Stimulated activated naive CD4-positive, alpha-beta T cell treated with Interleukin-2 at 50 U/mL for 16 hours (primary cell): Measurements from ENCODE around the gene TDRD7.

Experiments
- DNase-seq: peaks from one replicate; lab custom pipeline; 2025; lab: John Stamatoyannopoulos, UW

TDRD7 gene

DNA sequence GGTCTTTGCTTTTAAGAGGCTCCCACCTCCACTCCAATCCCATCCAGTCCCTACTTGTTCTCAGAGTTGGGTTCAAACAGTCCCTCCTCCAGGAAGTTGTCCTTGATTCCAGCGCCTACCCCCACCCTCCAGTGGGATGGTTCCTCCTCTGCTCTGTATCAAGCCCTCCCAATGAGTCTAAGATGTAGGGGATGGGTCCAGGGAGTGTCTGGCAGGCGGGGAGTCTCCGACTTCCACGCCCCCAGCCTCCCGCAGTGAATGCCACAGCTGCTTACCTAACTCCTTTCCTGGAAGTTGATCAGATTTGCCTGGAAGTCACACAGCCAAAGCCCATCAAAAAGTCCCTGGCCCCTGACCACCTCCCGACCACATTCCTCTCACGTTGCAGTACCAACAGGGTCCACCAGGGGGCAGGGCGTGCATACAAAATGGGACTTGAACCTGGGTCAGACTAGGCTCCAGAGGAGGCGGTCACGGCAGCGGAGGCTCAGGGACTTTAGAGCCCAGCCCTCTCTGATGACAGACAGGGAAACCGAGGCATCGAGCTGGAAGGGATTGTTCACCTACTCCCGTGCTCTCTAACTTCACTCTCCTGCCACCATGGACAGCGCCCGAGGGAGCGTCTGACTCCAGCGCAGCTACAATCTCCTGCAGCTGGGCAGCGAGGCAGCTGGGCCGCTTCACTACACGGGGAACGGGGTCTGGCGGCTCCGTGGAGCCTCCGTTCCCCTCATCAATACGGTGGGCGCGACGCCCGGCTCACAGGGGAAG lies 25.0 kb upstream of the TDRD7 start:
- DNase-seq: peak; percentile 62

DNA sequence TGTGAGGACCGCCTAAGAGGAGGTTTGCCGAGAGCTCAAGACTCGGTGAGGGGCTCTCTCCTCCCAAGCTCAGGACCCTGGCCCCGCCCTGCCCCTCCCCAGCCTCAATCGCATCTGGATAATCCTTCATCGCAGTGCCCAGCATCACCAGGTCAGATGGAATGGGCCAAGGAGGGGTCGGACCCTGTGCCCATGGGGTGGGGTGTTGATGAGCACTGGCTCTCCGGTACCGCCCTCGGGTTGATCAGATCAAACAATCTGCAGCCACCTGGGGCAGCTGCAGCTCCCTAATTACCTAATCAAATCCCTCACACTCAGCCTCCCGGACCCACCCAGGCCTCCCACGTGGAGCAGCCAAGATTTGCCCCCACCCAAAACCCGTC lies 24.4 kb upstream of the TDRD7 start:
- no peak for DNase-seq

DNA sequence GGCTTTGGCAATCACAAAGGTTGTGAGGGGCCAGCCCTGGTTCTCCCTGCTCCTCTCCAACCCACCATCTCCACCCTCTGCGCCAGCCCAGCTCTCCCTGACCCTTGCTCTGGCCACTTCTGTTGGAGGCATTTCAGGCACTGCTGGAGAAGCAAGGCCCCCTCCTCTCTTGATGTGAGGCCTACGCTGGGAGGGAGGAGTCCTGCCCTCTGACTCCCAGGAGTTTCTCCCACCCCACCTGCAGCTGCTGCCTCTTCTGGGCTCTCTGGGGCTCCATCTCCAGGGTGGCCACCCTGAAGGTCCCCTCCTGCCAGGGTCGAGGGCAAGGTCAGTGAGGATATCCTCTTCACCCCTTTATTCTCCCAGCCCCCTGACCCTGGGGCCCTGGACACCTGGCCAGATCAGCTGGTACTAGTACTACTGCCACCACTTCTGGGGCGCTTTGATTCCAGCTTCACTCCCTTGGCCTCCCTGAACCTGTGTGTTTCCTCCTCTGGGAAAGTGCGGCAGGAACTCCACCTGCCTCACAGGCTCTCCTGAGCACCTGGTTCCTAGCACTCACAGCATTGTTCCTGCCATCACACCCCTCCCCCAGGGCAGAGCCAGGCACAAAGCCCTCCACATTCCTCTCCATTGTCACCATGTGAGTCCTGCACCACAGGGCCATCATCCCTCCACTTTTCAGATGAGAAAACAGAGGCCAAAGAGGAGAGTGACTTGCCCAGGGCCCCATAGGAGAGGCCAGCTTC lies 23.8 kb upstream of the TDRD7 start:
- no peak for DNase-seq

GRCh38 chr9:97388721-97389238 lies 23.1 kb upstream of the TDRD7 start:
- DNase-seq: peak; percentile 29

- DNase-seq: no peak
Observed at GRCh38 chr9:97389249-97389648, 22.6 kb upstream of the TDRD7 start.

- DNase-seq: no peak
Observed at GRCh38 chr9:97390791-97391406, 21.0 kb upstream of the TDRD7 start.

- no peak for DNase-seq
Observed at GRCh38 chr9:97394881-97395280, 17.0 kb upstream of the TDRD7 start.

DNA sequence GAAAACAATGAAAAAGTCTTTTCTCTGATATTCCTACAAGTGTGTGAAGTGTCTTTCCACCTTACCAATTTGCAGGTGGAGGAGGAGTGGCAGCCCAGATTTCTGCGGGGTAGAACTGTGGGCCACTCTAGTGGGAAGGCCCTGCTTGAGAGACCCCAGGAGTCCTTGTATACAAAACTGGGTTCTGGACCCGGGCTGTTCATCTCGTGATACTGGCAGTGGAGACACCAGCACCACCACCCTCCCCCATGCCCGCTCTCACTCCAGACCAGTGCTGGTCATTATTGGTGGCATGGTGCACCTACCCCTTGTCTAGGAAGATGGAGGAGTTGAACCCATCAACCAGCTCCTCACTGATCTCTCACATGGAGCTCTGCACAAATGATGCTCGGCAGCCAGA lies 16.2 kb upstream of the TDRD7 start:
- no peak for DNase-seq

DNA sequence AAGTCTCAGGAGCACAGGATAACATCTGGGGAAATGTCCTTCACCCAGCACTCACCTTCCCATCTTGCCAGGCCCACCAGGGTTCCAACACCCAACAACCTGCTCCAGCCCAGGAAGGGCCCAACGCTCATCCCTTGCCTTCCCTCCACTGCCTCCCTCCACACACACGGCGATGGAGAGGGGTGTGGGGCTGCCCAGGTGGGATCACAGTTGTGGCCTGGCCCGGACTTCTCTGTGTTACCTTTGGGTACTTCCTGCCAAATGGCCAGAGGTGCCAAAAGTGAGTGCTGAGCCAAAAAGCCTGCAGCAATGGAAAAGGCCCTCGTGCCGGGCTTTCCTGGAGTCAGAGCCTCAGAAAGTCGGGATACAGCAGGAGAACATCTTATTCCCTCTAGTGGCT lies 15.6 kb upstream of the TDRD7 start:
- no peak for DNase-seq

GRCh38 chr9:97397220-97397619 lies 14.7 kb upstream of the TDRD7 start:
- DNase-seq: peak; percentile 2

DNA sequence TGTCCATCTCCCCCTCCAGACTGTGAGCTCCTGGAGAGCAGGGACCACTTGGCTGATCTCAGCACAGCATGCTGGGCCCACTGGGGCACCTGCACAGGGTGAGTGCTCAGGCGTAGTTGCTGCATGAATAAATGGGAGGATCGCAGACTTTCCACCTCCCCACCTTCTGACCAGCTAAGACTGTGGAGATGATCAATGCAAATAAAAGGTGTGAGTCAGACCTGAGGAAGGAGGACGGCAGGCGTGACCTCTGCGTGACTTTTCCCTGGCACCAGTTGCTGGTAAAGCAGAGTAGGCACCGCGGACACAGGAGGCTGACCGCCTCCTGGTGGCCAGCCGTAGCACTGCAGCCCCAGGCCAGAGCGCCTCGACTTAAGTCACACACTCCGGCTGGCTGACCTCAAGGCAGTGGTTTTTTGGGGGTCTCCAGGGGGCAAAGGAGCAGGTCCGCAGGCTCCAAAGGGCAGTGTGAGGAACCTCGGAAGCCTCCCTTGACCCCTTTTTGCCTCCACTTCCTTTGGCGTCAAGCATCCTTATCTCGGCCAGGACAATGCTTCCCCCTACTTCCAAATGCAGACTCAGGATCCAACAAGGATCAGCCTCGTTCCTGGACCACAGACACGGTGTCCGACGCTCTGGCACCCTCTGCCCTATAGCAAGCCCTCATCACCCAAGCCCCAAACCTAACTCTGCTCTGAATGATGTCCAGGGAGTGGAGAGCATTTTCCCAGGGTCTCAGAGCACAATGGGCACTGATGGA lies 12.7 kb upstream of the TDRD7 start:
- peak; percentile 57 for DNase-seq

- DNase-seq: no peak
Observed at GRCh38 chr9:97403746-97404316, 8.1 kb upstream of the TDRD7 start.

- DNase-seq: no peak
Observed at GRCh38 chr9:97405551-97405950, 6.3 kb upstream of the TDRD7 start.

GRCh38 chr9:97406620-97407177 lies 5.2 kb upstream of the TDRD7 start:
- no peak for DNase-seq

- DNase-seq: no peak
Observed at GRCh38 chr9:97408562-97408961, 3.3 kb upstream of the TDRD7 start.

DNA sequence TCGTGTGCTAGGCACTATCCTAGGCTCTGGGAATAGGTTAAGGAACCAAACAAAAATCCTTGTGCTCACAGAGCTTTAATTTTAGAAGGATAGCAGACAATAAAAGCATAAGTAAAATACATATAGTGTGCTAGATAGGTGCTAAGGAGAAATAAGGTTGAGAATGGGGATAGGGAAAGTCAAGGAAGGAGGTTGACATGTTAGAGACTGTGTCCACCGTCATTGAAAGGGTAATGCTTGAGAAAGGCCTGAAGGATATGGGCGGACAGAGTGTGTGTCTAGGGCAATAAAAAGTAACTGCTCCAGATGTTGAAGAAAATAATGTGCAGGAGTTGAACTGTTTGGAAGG lies 482 bp upstream of the TDRD7 start:
- DNase-seq: no peak

DNA sequence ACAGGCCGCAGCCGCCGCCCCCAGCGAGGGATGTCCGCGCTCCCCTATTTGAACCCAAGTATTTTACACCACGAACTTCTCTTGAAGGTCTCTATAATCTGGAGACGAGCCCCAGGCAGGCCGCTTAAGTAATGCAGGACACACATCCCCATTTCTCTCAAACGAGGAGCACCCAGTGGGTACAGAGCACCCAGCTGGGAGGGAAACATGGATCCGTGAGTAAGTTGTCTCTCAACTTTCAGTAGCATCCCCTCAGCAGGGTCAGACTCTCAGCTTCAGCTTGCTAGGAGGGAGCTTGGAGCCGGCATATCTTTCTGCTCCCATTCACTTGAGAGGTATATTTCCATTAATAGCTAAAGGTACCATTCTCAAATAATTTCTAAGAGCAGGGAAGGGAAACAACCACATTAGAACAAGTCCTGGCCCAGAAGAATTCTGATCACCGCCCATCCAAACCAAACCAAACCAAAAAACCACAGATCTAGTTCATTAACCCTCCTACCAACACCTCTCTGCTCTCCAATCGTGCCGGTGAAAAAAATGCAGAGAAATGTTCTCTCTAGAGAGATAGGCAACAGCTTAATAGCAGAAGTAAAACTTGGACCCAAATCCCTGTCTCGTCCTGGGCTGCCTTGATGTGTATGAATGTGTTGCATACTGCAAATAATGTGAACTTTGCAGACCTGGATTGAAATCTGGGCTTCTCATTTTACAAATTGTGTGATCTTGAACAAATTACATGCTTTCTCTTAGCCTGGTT lies 910 bp downstream of the TDRD7 start:
- DNase-seq: no peak

DNA sequence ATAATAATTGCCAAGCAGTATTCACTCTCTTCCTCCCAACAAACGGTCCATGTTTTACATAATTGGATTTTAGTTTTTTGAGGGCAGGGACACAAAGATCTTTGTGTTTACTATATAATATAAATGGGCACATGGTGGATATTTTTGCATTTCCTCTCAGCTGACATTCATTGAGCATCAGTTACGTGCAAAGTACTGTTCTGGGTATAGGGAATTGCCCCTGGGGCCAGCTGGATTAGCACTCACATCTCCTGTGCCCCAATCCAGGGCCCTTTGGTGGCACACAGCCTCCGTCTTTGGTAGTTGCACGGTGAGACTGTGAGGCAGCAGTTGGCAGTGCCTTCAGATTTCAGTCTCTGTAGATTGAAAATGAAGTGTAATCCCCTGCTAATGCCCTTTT lies 1.6 kb downstream of the TDRD7 start:
- no peak for DNase-seq

DNA sequence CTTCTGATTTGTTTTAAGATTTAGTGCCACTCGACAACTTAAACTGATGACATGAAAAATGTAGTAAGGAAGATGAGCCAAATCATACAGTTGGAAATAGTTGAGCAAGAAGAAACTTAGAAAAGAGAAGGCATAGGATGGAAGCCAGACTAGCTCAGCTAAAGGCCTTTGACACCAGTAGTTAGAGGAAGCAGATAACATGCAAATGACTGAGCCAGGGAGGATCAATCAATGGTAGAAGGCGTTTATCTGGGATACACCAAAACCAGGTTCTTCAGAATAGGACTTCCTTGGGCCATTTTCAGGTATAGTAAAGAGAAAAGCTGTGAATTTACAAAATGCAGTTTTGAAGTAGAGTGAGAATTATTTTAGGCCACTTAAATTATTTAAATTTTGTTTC lies 3.2 kb downstream of the TDRD7 start:
- no peak for DNase-seq

- no peak for DNase-seq
Observed at GRCh38 chr9:97418880-97419279, 7.0 kb downstream of the TDRD7 start.

- no peak for DNase-seq
Observed at GRCh38 chr9:97419309-97419867, 7.5 kb downstream of the TDRD7 start.
